PC-3 (cell line): ENCODE measurements around the gene AFMID.

Source experiments
- EZH2 ChIP-seq: fragments of 300-600 bp; sonication (generic); IDR thresholded peaks from one replicate; pipeline ENCODE4 v1.6.1; 2017; ENCODE audit warnings: antibody characterized with exemption, mild to moderate bottlenecking, low read length; ENCODE audit not compliant: unreplicated experiment
- TF ChIP-seq, protein P1 (sequence below): fragments of 300-600 bp; sonication (generic); conservative IDR thresholded peaks from 2 replicates; pipeline ENCODE4 v1.5.1; 2017; ENCODE audit warnings: antibody characterized with exemption, low read depth, mild to moderate bottlenecking, low read length

DNA sequence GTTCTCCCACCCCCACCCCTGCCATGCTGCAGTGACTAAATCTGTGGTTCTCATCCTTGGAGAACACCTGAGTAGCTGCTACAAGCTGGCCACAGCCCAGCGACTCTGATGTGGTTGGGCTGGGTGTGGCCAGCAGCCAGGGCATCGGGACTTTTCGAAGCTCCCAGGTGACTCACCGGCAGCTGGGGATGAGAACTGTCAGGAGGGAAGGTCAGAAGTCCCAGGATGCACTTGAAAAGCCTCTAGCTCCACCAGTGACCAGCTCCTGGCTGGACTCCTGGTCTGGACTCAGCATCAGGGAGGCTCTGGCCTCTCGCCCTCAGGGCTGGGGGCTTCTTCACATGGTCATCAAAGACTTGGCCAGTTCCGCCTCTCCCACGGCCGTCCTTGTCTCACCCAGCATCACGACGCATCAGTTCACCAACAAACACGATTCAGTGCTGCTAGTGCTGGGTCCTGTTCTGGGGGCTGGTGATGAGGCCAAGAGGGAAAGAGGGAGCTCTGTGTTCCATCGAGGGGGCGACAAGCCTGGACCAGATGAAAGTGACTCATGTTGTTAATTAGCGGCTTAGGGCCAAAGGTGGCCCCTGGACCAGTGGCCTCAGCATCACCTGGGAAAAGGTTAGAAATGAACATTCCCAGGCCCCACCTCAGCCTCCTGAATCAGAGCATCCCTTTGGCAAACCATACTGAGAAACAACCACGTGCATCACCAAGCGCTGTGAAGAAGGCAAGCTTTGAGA, 44.9 kb upstream of the AFMID start:
- TF ChIP-seq EZH2 = no peak
- TF ChIP-seq, protein P1, sequence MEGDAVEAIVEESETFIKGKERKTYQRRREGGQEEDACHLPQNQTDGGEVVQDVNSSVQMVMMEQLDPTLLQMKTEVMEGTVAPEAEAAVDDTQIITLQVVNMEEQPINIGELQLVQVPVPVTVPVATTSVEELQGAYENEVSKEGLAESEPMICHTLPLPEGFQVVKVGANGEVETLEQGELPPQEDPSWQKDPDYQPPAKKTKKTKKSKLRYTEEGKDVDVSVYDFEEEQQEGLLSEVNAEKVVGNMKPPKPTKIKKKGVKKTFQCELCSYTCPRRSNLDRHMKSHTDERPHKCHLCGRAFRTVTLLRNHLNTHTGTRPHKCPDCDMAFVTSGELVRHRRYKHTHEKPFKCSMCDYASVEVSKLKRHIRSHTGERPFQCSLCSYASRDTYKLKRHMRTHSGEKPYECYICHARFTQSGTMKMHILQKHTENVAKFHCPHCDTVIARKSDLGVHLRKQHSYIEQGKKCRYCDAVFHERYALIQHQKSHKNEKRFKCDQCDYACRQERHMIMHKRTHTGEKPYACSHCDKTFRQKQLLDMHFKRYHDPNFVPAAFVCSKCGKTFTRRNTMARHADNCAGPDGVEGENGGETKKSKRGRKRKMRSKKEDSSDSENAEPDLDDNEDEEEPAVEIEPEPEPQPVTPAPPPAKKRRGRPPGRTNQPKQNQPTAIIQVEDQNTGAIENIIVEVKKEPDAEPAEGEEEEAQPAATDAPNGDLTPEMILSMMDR = no peak
